GM19463 (cell line): Measurements from ENCODE around the gene HHATL.

ENCODE experiments used
- ATAC-seq: cut with Tn5 transposase; IDR thresholded peaks from one replicate; pipeline ENCODE4 v1.9.1; 2021; ENCODE audit warnings: mild to moderate bottlenecking, moderate library complexity; ENCODE audit not compliant: unreplicated experiment

The HHATL gene

GRCh38 chr3:42702066-42702951 is at the start of gene HHATL:
TSS of gene HHATL (minus strand) at chr3:42702798. CDS start at chr3:42700826, 1,972 bp downstream.
- ATAC-seq, result no peak

GRCh38 chr3:42751609-42752008 is 49.0 kb upstream of the HHATL start:
- no peak for ATAC-seq

GRCh38 chr3:42750834-42751233 is 48.2 kb upstream of the HHATL start:
- no peak for ATAC-seq

- ATAC-seq, result no peak
Measured at GRCh38 chr3:42749753-42750231, 47.2 kb upstream of the HHATL start.

- ATAC-seq, result no peak
Measured at GRCh38 chr3:42749025-42749752, 46.6 kb upstream of the HHATL start.

- no peak for ATAC-seq
Measured at GRCh38 chr3:42747581-42747980, 45.0 kb upstream of the HHATL start.

GRCh38 chr3:42746455-42747450 is 44.2 kb upstream of the HHATL start:
- ATAC-seq, result no peak

GRCh38 chr3:42745776-42746454 is 43.3 kb upstream of the HHATL start:
- no peak for ATAC-seq

GRCh38 chr3:42745291-42745745 is 42.7 kb upstream of the HHATL start:
- no peak for ATAC-seq

GRCh38 chr3:42743204-42743995 is 40.8 kb upstream of the HHATL start:
- ATAC-seq, result no peak

GRCh38 chr3:42742688-42743087 is 40.1 kb upstream of the HHATL start:
- no peak for ATAC-seq

GRCh38 chr3:42742259-42742658 is 39.7 kb upstream of the HHATL start:
- ATAC-seq, result no peak

- no peak for ATAC-seq
Measured at GRCh38 chr3:42741796-42742195, 39.2 kb upstream of the HHATL start.

- no peak for ATAC-seq
Measured at GRCh38 chr3:42739401-42740158, 37.0 kb upstream of the HHATL start.

GRCh38 chr3:42736531-42736930 is 33.9 kb upstream of the HHATL start:
- no peak for ATAC-seq

- no peak for ATAC-seq
Measured at GRCh38 chr3:42736081-42736480, 33.5 kb upstream of the HHATL start.

GRCh38 chr3:42735615-42736014 is 33.0 kb upstream of the HHATL start:
- no peak for ATAC-seq

GRCh38 chr3:42735019-42735418 is 32.4 kb upstream of the HHATL start:
- no peak for ATAC-seq
